NT2/D1 (cell line): ENCODE data around the gene WBP11.

Experiments used
- SUZ12 ChIP-seq: IDR thresholded peaks from 2 replicates; pipeline ENCODE4 v1.6.1; 2011; ENCODE audit not compliant: insufficient read length, insufficient read depth; ENCODE audit errors: extremely low read depth
- ZNF274 ChIP-seq: IDR thresholded peaks from 2 replicates; pipeline ENCODE4 v1.6.1; 2011; ENCODE audit warnings: mild to moderate bottlenecking, low read depth, low read length

DNA sequence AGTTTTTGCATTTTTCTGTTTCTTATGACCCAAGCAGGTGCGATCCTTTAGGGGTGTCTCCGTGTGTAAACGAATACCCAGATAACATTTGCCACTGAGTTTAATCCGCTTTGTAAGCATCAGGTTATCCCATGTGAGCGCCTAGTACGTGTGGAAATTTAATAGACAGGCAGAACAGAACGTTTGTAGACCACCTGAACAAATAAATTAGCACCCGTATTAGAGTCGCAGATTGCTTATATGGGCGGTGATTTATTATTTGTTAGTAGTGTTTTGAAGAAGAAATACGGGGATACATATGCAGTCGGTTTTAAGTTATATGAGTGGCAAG, 517 bp upstream of the WBP11 start:
- no peak for TF ChIP-seq SUZ12
- no peak for TF ChIP-seq ZNF274
